ENCODE results near the gene LAMA2.

DNA sequence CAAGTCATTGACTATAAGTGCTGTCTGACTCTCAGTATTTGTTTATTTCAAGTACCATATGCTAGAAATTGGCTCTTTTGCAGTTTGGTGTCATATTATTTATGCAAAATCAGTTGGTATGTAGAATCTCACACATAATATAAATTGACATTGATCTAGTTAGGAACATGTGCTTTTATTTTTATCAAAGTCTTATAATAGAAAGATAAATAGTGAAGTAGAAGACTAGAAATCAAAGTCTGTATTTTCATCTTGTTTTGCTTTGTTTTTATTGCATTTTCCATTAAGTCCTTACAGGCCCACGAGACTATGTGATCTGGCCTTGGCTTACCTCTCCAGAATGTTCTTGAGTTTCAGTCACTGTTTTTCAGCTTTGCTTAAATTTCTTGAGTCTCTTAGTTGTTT, 300.3 kb downstream of the LAMA2 start:
- TF ChIP-seq CTCF (IDR thresholded peaks at IDR 0.05), result no peak
- TF ChIP-seq POLR2A (IDR thresholded peaks at IDR 0.05), result no peak
